Natural killer cell (primary cell): ENCODE results near the gene TMEM14C. TPM values are rescaled to one million over a fixed set of nuclear protein-coding genes. Genes with fewer than 3 reads are reported as not detected.

Source experiments
- total RNA-seq, 4 donors: library from RNA; stranded (reverse); fragments of 120-200 nt in 1 of 4; gene quantifications; one replicate each; pipeline versions ENCODE4 v1.2.3 to v1.2.4, GENCODE V29; 2013 to 2022

TMEM14C gene
- total RNA-seq, 3 donors from 2014 or later (not counting 1 experiment from before 2014, with no cell fraction given): 2.4 to 15.7 (median 14.3) TPM

Other genes starting within 250 kb of the TMEM14C start
- gene GCNT2, start 201.7 kb upstream of the TMEM14C start, total RNA-seq: 1 to 10 TPM in 1 of 3 donors, under 1 TPM in 2; 0.79 to 4.7 (median 0.80) TPM
- under 1 TPM in 2 of 3 donors, not detected in 1; 0.58 to 0.91 TPM for gene C6orf52, start 28.5 kb upstream of the TMEM14C start, total RNA-seq
- gene PAK1IP1, start 28.1 kb upstream of the TMEM14C start, total RNA-seq: 1 to 10 TPM; 3.6 to 5.2 (median 4.6) TPM
- gene TMEM14B, start 24.7 kb downstream of the TMEM14C start, total RNA-seq: 10 to 100 TPM; 21.0 to 38.4 (median 30.8) TPM
- under 1 TPM; 0.41 to 0.66 (median 0.65) TPM for gene MAK, start 115.5 kb downstream of the TMEM14C start, total RNA-seq
- not detected for gene GCM2, start 159.0 kb downstream of the TMEM14C start, total RNA-seq
- gene SYCP2L, start 164.0 kb downstream of the TMEM14C start, total RNA-seq: 1 to 10 TPM in 1 of 3 donors, under 1 TPM in 1, not detected in 1; 0.82 to 7.3 TPM